HG03571 (cell line): Measurements from ENCODE around the gene ERP44.

ENCODE experiments used
- ATAC-seq: cut with Tn5 transposase; IDR thresholded peaks from one replicate; pipeline ENCODE4 v1.9.1; 2021; ENCODE audit not compliant: unreplicated experiment

Gene ERP44

DNA sequence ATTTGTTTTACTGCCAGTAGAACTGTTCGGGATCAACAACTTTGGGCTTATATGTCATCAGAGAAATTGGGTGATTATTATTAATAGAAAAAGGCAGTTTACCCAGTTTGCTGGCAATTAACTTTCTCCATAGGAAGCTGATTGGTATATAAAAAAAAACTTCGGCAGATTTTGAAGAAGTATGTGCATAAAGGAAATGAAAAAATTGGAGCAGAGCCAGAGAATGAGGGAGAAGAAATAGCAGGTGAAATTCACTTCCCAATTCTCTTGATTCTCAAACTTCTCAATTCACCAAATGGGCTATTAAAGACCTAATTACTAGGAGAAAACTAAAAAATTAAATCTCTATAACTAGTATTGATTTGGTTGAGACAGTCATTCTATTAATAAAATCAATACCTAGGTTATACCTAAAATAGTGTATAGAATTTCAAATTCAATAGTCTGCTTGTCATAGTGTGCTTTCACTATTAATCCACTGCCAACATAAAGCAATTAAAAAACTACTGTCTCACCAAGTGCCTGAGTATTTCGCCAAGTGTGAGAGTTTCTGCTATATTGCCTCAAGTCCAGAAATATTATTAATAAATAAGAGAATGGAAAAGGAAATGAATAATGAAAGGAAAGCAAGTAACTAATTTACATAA is 144.8 kb downstream of the ERP44 start:
- ATAC-seq = no peak

DNA sequence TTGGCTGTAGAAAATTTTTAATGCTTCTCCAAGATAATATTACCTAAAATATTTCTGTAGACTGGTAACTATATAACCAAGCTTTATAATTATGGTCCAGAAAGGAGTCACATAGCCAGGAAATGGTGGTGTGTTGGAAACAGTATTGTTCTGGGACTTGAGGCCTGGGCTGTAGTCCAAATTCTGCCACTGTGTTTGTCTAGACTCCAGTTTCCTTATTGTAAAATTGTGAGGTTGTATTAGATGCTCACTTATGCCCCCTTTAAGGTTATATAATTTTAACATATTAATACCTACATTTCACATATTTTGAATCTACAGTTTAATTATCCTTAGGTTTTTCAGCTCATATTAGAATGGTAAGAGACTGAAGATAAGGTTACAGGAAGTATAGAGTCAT is 149.9 kb downstream of the ERP44 start:
- no peak for ATAC-seq

DNA sequence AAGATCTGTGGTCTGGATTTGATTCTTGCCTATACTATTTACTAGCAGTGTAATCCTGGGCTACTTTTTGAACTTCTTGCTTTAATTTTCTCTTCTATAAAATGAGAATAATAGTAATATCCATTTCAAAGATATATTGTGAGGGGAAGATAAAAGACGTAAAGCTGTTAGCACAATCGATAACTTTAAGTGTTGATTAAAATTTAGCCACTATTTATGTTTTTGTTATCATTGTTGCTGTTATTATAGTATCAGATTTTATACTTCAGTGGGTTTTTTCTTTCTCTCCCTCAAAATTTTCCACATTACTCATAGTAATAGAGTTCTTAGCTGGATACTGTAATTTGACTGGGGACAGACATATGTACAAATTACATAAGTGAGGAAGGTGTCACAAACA is 150.3 kb downstream of the ERP44 start:
- no peak for ATAC-seq

DNA sequence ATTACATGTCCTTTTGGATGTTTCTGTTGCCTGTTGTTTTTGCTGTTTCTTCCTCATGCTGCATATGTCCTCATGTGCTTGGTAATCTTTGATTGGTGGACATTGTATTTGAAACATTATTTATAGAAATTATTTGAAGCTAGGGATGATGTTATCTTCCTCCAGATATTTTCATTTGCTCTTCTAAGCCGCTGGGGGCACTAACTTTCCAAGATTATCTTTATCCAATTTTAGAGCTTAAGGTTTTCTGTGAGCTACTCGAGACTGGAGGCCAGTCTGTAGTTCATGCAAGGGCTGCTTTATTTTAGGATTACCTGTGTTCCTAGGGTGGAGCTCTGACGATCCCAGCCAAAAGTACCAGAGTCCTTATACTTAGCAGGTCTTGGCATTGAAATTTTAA is 151.4 kb downstream of the ERP44 start:
- ATAC-seq = no peak

DNA sequence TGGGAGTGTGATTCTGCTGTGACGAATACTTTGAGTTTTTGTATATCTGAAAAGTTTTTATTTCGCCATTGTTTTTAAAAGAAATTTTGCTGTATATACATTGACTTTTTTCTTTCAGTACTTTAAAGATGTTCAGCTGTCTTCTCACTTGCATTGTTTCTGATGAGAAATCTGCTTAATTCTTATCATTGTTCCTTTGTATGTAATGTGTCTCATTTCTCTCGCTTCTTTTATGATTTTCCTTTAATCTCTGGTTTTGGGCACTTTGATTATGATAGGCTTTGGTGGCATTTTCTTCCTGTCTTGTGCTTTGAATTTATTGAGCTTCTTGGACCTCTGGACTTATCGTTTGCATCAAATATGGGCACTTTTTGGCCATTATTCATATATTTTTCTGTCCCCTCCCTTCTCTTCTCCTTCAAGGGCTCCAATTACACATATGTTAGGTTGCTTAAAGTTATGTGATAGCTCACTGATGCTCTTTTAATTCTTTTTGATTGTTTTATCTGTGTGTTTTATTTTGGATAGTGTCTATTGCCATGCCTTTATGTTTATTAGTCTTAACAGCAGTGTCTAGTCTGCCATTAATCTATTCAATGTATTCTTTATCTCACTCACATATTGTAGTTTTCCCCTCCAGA is 161.7 kb downstream of the ERP44 start:
- no peak for ATAC-seq

DNA sequence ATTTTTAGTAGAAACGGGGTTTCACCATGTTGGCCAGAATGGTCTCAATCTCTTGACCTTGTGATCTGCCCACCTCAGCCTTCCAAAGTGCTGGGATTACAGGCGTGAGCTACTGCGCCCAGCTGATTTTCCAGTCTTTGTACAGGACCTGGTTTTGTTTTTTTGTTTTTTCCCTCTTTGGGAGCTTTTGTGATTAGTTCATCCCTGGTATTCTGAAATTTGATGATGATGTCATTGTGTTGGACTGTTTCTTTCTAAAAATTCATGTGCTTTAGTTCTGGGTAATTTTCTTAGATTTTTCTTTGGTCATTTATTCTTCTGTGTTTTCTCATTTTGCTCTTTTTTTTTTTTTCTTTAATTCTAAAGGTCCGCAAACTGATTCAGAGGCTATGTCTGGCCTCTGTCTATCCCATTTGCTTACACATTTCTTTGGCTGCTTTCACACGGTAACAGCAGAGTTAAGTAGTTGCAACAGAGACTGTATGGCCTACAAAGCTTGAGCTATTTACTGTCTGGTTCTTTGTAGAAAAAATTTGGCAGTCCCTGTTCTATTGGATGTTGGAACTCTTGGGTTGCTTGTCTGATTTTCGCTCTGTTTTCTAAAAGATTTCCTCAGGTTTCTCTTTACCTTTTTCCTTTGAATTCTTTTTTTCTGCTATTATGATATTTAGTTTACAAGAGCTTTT is 167.5 kb downstream of the ERP44 start:
- no peak for ATAC-seq

- no peak for ATAC-seq
Observed at GRCh38 chr9:99929652-99930051, 169.1 kb downstream of the ERP44 start.
